IMR-90 (cell line): ENCODE results near the gene FGF2. TPM values are rescaled to one million over a fixed set of nuclear protein-coding genes. Genes with fewer than 3 reads are reported as not detected.

Experiments used
- ATAC-seq: fragments of 200-7000 bp; cut with Tn5 transposase; 2 replicates; pipeline ENCODE4 v1.9.1; 2020; ENCODE audit warnings: low read depth, mild to moderate bottlenecking, moderate library complexity
- BruUV-seq: library from RNA; stranded (reverse); fragments of 400-500 nt; replicated peaks from 2 replicates; lab custom pipeline; 2021; lab: Mats Ljungman, UMichigan
- CTCF ChIA-PET: fragments of 300-600 bp; formaldehyde crosslinking; extraction: SDS; loops from one replicate; lab custom pipeline; 2021; ENCODE audit warnings: antibody characterized with exemption; lab: Yijun Ruan, JAX
- POLR2A ChIA-PET: fragments of 300-600 bp; sonication (Branson Sonifier 250); formaldehyde crosslinking; loops from one replicate; lab custom pipeline; 2022; ENCODE audit warnings: antibody characterized with exemption; ENCODE audit not compliant: unreplicated experiment; lab: Charles Lee
- DNase-seq: peaks from one replicate; pipeline ENCODE4 v3.0.0; 2013
- H2AFZ ChIP-seq: replicated peaks from 2 replicates; pipeline ENCODE3; 2013; ENCODE audit warnings: low read length, mild to moderate bottlenecking; ENCODE audit not compliant: poor library complexity
- H2AK5ac ChIP-seq: 2 replicates; pipeline ENCODE4 v1.6.1; 2013; ENCODE audit warnings: low read depth, low read length, inconsistent platforms
- H2AK9ac ChIP-seq: replicated peaks from 2 replicates; pipeline ENCODE3; 2013; ENCODE audit warnings: mild to moderate bottlenecking, low read depth, low read length, moderate library complexity; ENCODE audit not compliant: poor library complexity
- H2BK120ac ChIP-seq: 2 replicates; pipeline ENCODE4 v1.6.1; 2013; ENCODE audit warnings: low read depth, low read length, inconsistent platforms
- H2BK15ac ChIP-seq: 3 replicates; pipeline ENCODE4 v1.6.1; 2013; ENCODE audit warnings: low read depth, low read length, inconsistent platforms
- H2BK20ac ChIP-seq: 2 replicates; pipeline ENCODE4 v1.6.1; 2013; ENCODE audit warnings: low read depth, mild to moderate bottlenecking, inconsistent platforms, low read length, moderate library complexity
- H2BK5ac ChIP-seq: 2 replicates; pipeline ENCODE4 v1.6.1; 2013; ENCODE audit warnings: mild to moderate bottlenecking, low read depth, low read length, inconsistent platforms; ENCODE audit not compliant: poor library complexity, severe bottlenecking
- H3K14ac ChIP-seq: replicated peaks from 2 replicates; pipeline ENCODE4 v1.6.1; 2013; ENCODE audit warnings: low read depth, low read length, inconsistent platforms
- H3K18ac ChIP-seq: 2 replicates; pipeline ENCODE4 v1.6.1; 2013; ENCODE audit warnings: low read depth, low read length, control low read depth
- H3K23ac ChIP-seq: 2 replicates; pipeline ENCODE4 v1.6.1; 2013; ENCODE audit warnings: low read depth, low read length, inconsistent platforms
- H3K27ac ChIP-seq: 2 replicates; pipeline ENCODE4 v1.5.1; 2013; ENCODE audit warnings: mild to moderate bottlenecking, control low read depth, low read length; ENCODE audit not compliant: insufficient read depth
- H3K27me3 ChIP-seq: 2 replicates; pipeline ENCODE4 v1.6.1; 2013; ENCODE audit warnings: low read length; ENCODE audit not compliant: control insufficient read depth, insufficient read depth
- H3K36me3 ChIP-seq: 2 replicates; pipeline ENCODE4 v1.6.1; 2013; ENCODE audit warnings: low read length, mixed read lengths; ENCODE audit not compliant: control insufficient read depth, insufficient read depth
- H3K4ac ChIP-seq: 2 replicates; pipeline ENCODE4 v1.6.1; 2013; ENCODE audit warnings: low read depth, low read length, inconsistent platforms
- H3K4me1 ChIP-seq: 2 replicates; pipeline ENCODE4 v1.6.1; 2013; ENCODE audit warnings: low read length, mixed read lengths; ENCODE audit not compliant: control insufficient read depth, insufficient read depth
- H3K4me2 ChIP-seq: 2 replicates; pipeline ENCODE4 v1.6.1; 2013; ENCODE audit warnings: low read depth, mild to moderate bottlenecking, control low read depth, low read length, moderate library complexity
- H3K4me3 ChIP-seq: 2 replicates; pipeline ENCODE4 v1.5.1; 2013; ENCODE audit warnings: low read depth, mild to moderate bottlenecking, control low read depth, low read length, moderate library complexity; ENCODE audit not compliant: insufficient read depth
- H3K56ac ChIP-seq: 2 replicates; pipeline ENCODE4 v1.6.1; 2013; ENCODE audit warnings: low read length, inconsistent platforms; ENCODE audit not compliant: insufficient read depth; ENCODE audit errors: extremely low read depth
- H3K79me1 ChIP-seq, 2 experiments: 2 replicates each; pipeline ENCODE4 v1.6.1; 2013; ENCODE audit warnings: low read length in 2 of 2, inconsistent platforms in 1 of 2, low read depth in 1 of 2
- H3K9ac ChIP-seq: 2 replicates; pipeline ENCODE4 v1.6.1; 2013; ENCODE audit warnings: low read depth, low read length, control low read depth
- H3K9me1 ChIP-seq: 2 replicates; pipeline ENCODE4 v1.6.1; 2013; ENCODE audit warnings: low read length, inconsistent platforms; ENCODE audit not compliant: insufficient read depth
- H3K9me3 ChIP-seq: 2 replicates; pipeline ENCODE4 v1.6.1; 2013; ENCODE audit warnings: low read length; ENCODE audit not compliant: control insufficient read depth, insufficient read depth
- H4K20me1 ChIP-seq: 2 replicates; pipeline ENCODE4 v1.6.1; 2013; ENCODE audit warnings: low read length, inconsistent platforms; ENCODE audit not compliant: insufficient read depth
- H4K5ac ChIP-seq: 2 replicates; pipeline ENCODE4 v1.6.1; 2013; ENCODE audit warnings: mild to moderate bottlenecking, low read depth, low read length, control low read depth
- H4K8ac ChIP-seq, 2 experiments: 2 replicates each; pipeline ENCODE4 v1.6.1; 2013; ENCODE audit warnings: low read depth in 2 of 2, low read length in 2 of 2, control low read depth in 1 of 2, inconsistent platforms in 1 of 2
- H4K91ac ChIP-seq: 2 replicates; pipeline ENCODE4 v1.6.1; 2013; ENCODE audit warnings: low read depth, low read length, inconsistent platforms; ENCODE audit not compliant: insufficient read depth
- CHD1 ChIP-seq: IDR thresholded peaks from 2 replicates; pipeline ENCODE4 v1.6.1; 2012; ENCODE audit warnings: low read depth, low read length, improper control_type of control experiment
- FOS ChIP-seq: fragments of 150-350 bp; IDR thresholded peaks from 2 replicates; pipeline ENCODE4 v1.6.1; 2016; ENCODE audit warnings: low read depth, low read length
- MAZ ChIP-seq: IDR thresholded peaks from 2 replicates; pipeline ENCODE4 v1.6.1; 2012; ENCODE audit warnings: low read depth, mild to moderate bottlenecking, low read length, improper control_type of control experiment, moderate library complexity, borderline replicate concordance
- MXI1 ChIP-seq: IDR thresholded peaks from 2 replicates; pipeline ENCODE4 v1.6.1; 2012; ENCODE audit warnings: low read depth, mild to moderate bottlenecking, low read length, moderate library complexity, borderline replicate concordance
- NFE2L2 ChIP-seq: fragments of 150-350 bp; IDR thresholded peaks from 2 replicates; pipeline ENCODE4 v1.6.1; 2016; ENCODE audit warnings: low read depth, mild to moderate bottlenecking, low read length
- POLR2A ChIP-seq: IDR thresholded peaks from 2 replicates; pipeline ENCODE4 v1.6.1; 2012; ENCODE audit warnings: mild to moderate bottlenecking, low read depth, low read length
- RCOR1 ChIP-seq: IDR thresholded peaks from 2 replicates; pipeline ENCODE4 v1.6.1; 2012; ENCODE audit warnings: mild to moderate bottlenecking, low read length, improper control_type of control experiment; ENCODE audit not compliant: insufficient replicate concordance
- SMC3 ChIP-seq: fragments of 150-350 bp; IDR thresholded peaks from 2 replicates; pipeline ENCODE4 v1.6.1; 2016; ENCODE audit warnings: low read depth, mild to moderate bottlenecking, antibody characterized with exemption, low read length, moderate library complexity
- WGBS, 2 experiments: methylation state at CpG; one replicate each; pipeline versions ENCODE4 v1.1.5 to v1.1.7; 2013; ENCODE audit warnings: missing lambda C conversion rate in 2 of 2; ENCODE audit not compliant: insufficient read length in 1 of 2; ENCODE audit errors: extremely low coverage in 2 of 2; 5-methylcytosine and 5-hydroxymethylcytosine counted together
- dilution Hi-C: fragments of 300-500 bp; cut with HindIII; formaldehyde crosslinking; loops from one replicate; pipeline ENCODE4 v1.14.3; 2018; ENCODE audit warnings: low sequenced_read_pairs; ENCODE audit not compliant: unreplicated experiment
- in situ Hi-C: fragments of 300-500 bp; cut with MboI; formaldehyde crosslinking; loops from 3 replicates; pipeline ENCODE4 v1.14.3; 2019; ENCODE audit warnings: low sequenced_read_pairs, inconsistent platforms, mixed read lengths
- intact Hi-C: fragments of 100-400 bp; cut with micrococcal nuclease; formaldehyde crosslinking; loops from 2 replicates; pipeline ENCODE4 v1.10.0; 2022
- polyA plus RNA-seq, 3 experiments: library from polyadenylated mRNA; depleted of rRNA; stranded (reverse); fragments of >200 nt; gene quantifications; 2 replicates each; pipeline ENCODE4 v1.2.3, GENCODE V29; 2012; ENCODE audit warnings: low replicate concordance in 1 of 3
- total RNA-seq: library from RNA; depleted of rRNA; stranded (reverse); fragments of >200 nt; gene quantifications from 2 replicates; pipeline ENCODE4 v1.2.3, GENCODE V29; 2012
- TF ChIP-seq, protein P1 (sequence below): fragments of 150-350 bp; IDR thresholded peaks from 2 replicates; pipeline ENCODE4 v1.6.1; 2017; ENCODE audit warnings: mild to moderate bottlenecking, antibody characterized with exemption, low read length, low read depth

FGF2 gene
- total and polyA plus RNA-seq, 2 of the 4 experiments (the other 2 are of a cell fraction) = 12.9 to 27.1 TPM

DNA sequence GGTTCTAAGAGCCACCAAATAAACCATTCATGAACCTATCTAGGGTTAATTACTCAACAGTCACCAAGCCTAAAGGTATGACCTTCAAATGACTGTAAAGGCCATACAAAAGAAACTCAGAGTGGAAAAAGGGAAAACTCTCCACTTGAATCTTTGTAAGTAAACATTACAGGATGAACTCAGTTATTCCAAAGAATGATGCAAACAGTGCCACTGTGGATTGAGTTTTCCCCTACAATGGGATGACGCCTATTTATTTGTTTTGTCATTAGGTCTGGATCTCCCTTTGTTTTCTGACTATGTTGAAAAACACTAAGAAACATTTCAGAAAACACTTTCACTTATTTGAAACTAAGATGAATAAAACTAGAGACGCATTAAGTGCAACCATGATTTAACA lies 83.1 kb downstream of the FGF2 start:
- Histone ChIP-seq H3K4me2 (no peak overlapping the region), H2AK5ac (no peak overlapping the region), H3K9me3 (no peaks in the 10 kb centered on the region), H3K18ac (no peak overlapping the region), H4K5ac (no peak overlapping the region), H2BK20ac (no peak overlapping the region), H3K14ac (no peak overlapping the region), H3K79me1 (peaks cover 4 to 6% of the 10 kb centered on the region in 2 experiments; a peak in 2 of 4 replicates), H3K9me1 (peaks cover 5% of the 10 kb centered on the region; the same call in 1 of the 2 replicates), H3K27ac (no peak overlapping the region), H2BK5ac (no peak overlapping the region), H3K4me1 (peaks cover 6% of the 10 kb centered on the region), H4K8ac (no peak overlapping the region), H2AFZ (no peak overlapping the region), H2AK9ac (no peak overlapping the region), H4K20me1 (no peaks in the 10 kb centered on the region), H3K23ac (no peak overlapping the region), H3K56ac (no peak overlapping the region), H3K4me3 (no peak overlapping the region), H3K36me3 (no peaks in the 10 kb centered on the region; the same call in none of the 2 replicates), H2BK15ac (no peak overlapping the region), H4K91ac (no peak overlapping the region), H2BK120ac (no peak overlapping the region), H3K4ac (no peak overlapping the region), H3K9ac (no peak overlapping the region), H3K27me3 (no peaks in the 10 kb centered on the region)
- ChIA-PET POLR2A (no interaction called here), CTCF (no interaction called here)
- no CpG with 5 or more reads among the region's 2 CpGs for WGBS, 2 experiments
- DNase-seq (no peak), ATAC-seq (no peak)
- dilution Hi-C loops (loop anchor here (25.0 kb wide), 2 partner anchors 147 to 297 kb away; partner anchors contain the start of gene IL21), intact Hi-C loops (loop anchor here (5.0 kb wide), 1 partner anchor 307 kb away; no protein-coding TSS in a partner anchor), in situ Hi-C loops (loop anchor here (25.0 kb wide), 1 partner anchor 597 kb away; no protein-coding TSS in a partner anchor)
- no TSS peak for BruUV-seq
- no peak for TF ChIP-seq CHD1
- TF ChIP-seq, protein P1, sequence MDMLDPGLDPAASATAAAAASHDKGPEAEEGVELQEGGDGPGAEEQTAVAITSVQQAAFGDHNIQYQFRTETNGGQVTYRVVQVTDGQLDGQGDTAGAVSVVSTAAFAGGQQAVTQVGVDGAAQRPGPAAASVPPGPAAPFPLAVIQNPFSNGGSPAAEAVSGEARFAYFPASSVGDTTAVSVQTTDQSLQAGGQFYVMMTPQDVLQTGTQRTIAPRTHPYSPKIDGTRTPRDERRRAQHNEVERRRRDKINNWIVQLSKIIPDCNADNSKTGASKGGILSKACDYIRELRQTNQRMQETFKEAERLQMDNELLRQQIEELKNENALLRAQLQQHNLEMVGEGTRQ = no peak
- TF ChIP-seq MXI1 = no peak
- no peak for TF ChIP-seq NFE2L2
- no peak for TF ChIP-seq MAZ
- no peak for TF ChIP-seq SMC3
- TF ChIP-seq FOS = no peak
- no peak for TF ChIP-seq RCOR1
- TF ChIP-seq POLR2A = no peak
